HEK293T (cell line): ENCODE results near the gene MAMDC2.

Source experiments
- ELF4 ChIP-seq: fragments of 450-650 bp; IDR thresholded peaks from 2 replicates; pipeline ENCODE4 v1.6.1; 2017; ENCODE audit warnings: antibody characterized with exemption
- FOXA1 ChIP-seq: fragments of 450-650 bp; IDR thresholded peaks from 2 replicates; pipeline ENCODE4 v1.6.1; 2016; ENCODE audit warnings: mild to moderate bottlenecking
- HDGF ChIP-seq: fragments of 450-650 bp; IDR thresholded peaks from 2 replicates; pipeline ENCODE4 v1.6.1; 2017; ENCODE audit warnings: antibody characterized with exemption, borderline replicate concordance
- SP1 ChIP-seq: fragments of 450-650 bp; IDR thresholded peaks from 2 replicates; pipeline ENCODE4 v1.6.1; 2017
- SUZ12 ChIP-seq: fragments of 450-650 bp; IDR thresholded peaks from 2 replicates; pipeline ENCODE4 v1.6.1; 2016; ENCODE audit warnings: mild to moderate bottlenecking

- TF ChIP-seq SP1: no peak
- no peak for TF ChIP-seq ELF4
- TF ChIP-seq HDGF: no peak
- no peak for TF ChIP-seq FOXA1
- no peak for TF ChIP-seq SUZ12
These were observed 31.1 kb upstream of the MAMDC2 start for GRCh38 chr9:70012569-70012968.
